Neuronal stem cell (in vitro differentiated cells): ENCODE measurements around the gene CCDC191.
A peak's percentile ranks its signal among the peaks of the same experiment; 100 is the strongest.

Experiments
- DNase-seq: peaks from one replicate; pipeline ENCODE4 v3.0.0-alpha.2; 2013; ENCODE audit warnings: low spot score
- H2AFZ ChIP-seq: one replicate; pipeline ENCODE4 v1.6.1; 2013; ENCODE audit warnings: mild to moderate bottlenecking, low read length, inconsistent platforms
- H2AK5ac ChIP-seq: 2 replicates; pipeline ENCODE4 v1.6.1; 2013; ENCODE audit warnings: low read depth, mild to moderate bottlenecking, inconsistent platforms, low read length, moderate library complexity, mixed read lengths
- H2BK120ac ChIP-seq: 2 replicates; pipeline ENCODE4 v1.6.1; 2013; ENCODE audit warnings: low read depth, mild to moderate bottlenecking, inconsistent platforms, low read length, moderate library complexity, mixed read lengths
- H2BK12ac ChIP-seq: one replicate; pipeline ENCODE4 v1.6.1; 2013; ENCODE audit warnings: low read length, inconsistent platforms
- H2BK15ac ChIP-seq: 2 replicates; pipeline ENCODE4 v1.6.1; 2013; ENCODE audit warnings: mild to moderate bottlenecking, low read length, inconsistent platforms, mixed read lengths
- H2BK5ac ChIP-seq: one replicate; pipeline ENCODE4 v1.6.1; 2013; ENCODE audit warnings: inconsistent platforms, mild to moderate bottlenecking, low read length, moderate library complexity
- H3K14ac ChIP-seq: one replicate; pipeline ENCODE4 v1.6.1; 2013; ENCODE audit warnings: low read length, inconsistent platforms
- H3K18ac ChIP-seq: 2 replicates; pipeline ENCODE4 v1.6.1; 2013; ENCODE audit warnings: low read length, inconsistent platforms
- H3K23ac ChIP-seq: 2 replicates; pipeline ENCODE4 v1.6.1; 2013; ENCODE audit warnings: low read depth, mild to moderate bottlenecking, mixed read lengths, low read length, inconsistent platforms; ENCODE audit not compliant: poor library complexity
- H3K27ac ChIP-seq: replicated peaks from 3 replicates; pipeline ENCODE4 v1.5.1; 2013; ENCODE audit warnings: low read length, inconsistent platforms
- H3K27me3 ChIP-seq, 3 experiments: 2 replicates each; pipeline ENCODE4 v1.6.1; 2013; ENCODE audit warnings: low read length in 3 of 3, mild to moderate bottlenecking in 2 of 3, inconsistent platforms in 1 of 3, low read depth in 1 of 3, mixed read lengths in 1 of 3, moderate library complexity in 1 of 3; ENCODE audit not compliant: control insufficient read depth in 3 of 3, insufficient read depth in 3 of 3
- H3K36me3 ChIP-seq, 2 donors: replicated peaks in 1 of 2; 2 replicates each; pipeline ENCODE4 v1.6.1; 2013; ENCODE audit warnings: low read length in 2 of 2; ENCODE audit not compliant: control insufficient read depth in 2 of 2, insufficient read depth in 2 of 2
- H3K4ac ChIP-seq: 2 replicates; pipeline ENCODE4 v1.6.1; 2013; ENCODE audit warnings: inconsistent platforms, mild to moderate bottlenecking, low read length, moderate library complexity
- H3K4me1 ChIP-seq, 2 donors: 1 replicate in 1 of 2; 2 replicates in 1 of 2; pipeline ENCODE4 v1.6.1; 2013; ENCODE audit warnings: low read length in 2 of 2, low read depth in 1 of 2; ENCODE audit not compliant: control insufficient read depth in 2 of 2, insufficient read depth in 1 of 2
- H3K4me2 ChIP-seq: one replicate; pipeline ENCODE4 v1.6.1; 2013; ENCODE audit warnings: mild to moderate bottlenecking, low read length, inconsistent platforms; ENCODE audit not compliant: insufficient read depth, poor library complexity, severe bottlenecking
- H3K4me3 ChIP-seq, 2 donors: 2 replicates each; pipeline ENCODE4 v1.5.1; 2013; ENCODE audit warnings: low read length in 2 of 2, mild to moderate bottlenecking in 2 of 2, inconsistent platforms in 1 of 2, moderate library complexity in 1 of 2
- H3K79me1 ChIP-seq: one replicate; pipeline ENCODE4 v1.6.1; 2013; ENCODE audit warnings: low read depth, mild to moderate bottlenecking, inconsistent platforms, low read length, moderate library complexity
- H3K9ac ChIP-seq: one replicate; pipeline ENCODE4 v1.6.1; 2013; ENCODE audit warnings: mild to moderate bottlenecking, low read depth, low read length, inconsistent platforms; ENCODE audit not compliant: poor library complexity
- H3K9me3 ChIP-seq, 2 donors: replicated peaks in 1 of 2; 2 replicates each; pipeline versions ENCODE3 to v1.6.1; 2013; ENCODE audit warnings: low read length in 2 of 2, mild to moderate bottlenecking in 2 of 2, inconsistent platforms in 1 of 2, low read depth in 1 of 2, mixed read lengths in 1 of 2, moderate library complexity in 1 of 2; ENCODE audit not compliant: control insufficient read depth in 2 of 2, insufficient read depth in 1 of 2
- H4K8ac ChIP-seq: one replicate; pipeline ENCODE4 v1.6.1; 2013; ENCODE audit warnings: low read depth, mild to moderate bottlenecking, inconsistent platforms, low read length, moderate library complexity
- H4K91ac ChIP-seq: one replicate; pipeline ENCODE4 v1.6.1; 2013; ENCODE audit warnings: low read length, low read depth, mild to moderate bottlenecking, inconsistent platforms; ENCODE audit not compliant: poor library complexity
- WGBS, 2 donors: extraction: QIAGEN DNeasy Blood & Tissue Kit; methylation state at CpG; one replicate each; pipeline ENCODE4 v1.1.7; 2013; ENCODE audit warnings: missing lambda C conversion rate in 2 of 2, mixed read lengths in 1 of 2; ENCODE audit not compliant: insufficient read length in 2 of 2, insufficient replicate concordance in 1 of 2; ENCODE audit errors: extremely low coverage in 2 of 2; 5-methylcytosine and 5-hydroxymethylcytosine counted together

Gene CCDC191

GRCh38 chr3:114103181-114103580 lies 46.9 kb upstream of the CCDC191 start:
- Histone ChIP-seq H3K4me2 (no peak overlapping the region), H3K27ac (no peak overlapping the region), H4K91ac (no peak overlapping the region), H3K4me3 (no peak overlapping the region), H2AK5ac (no peak overlapping the region), H3K9me3 (no peaks in the 10 kb centered on the region), H3K4me1 (peaks cover 2 to 8% of the 10 kb centered on the region in 2 donors), H3K27me3 (no peaks in the 10 kb centered on the region), H3K79me1 (no peaks in the 10 kb centered on the region), H3K23ac (no peak overlapping the region), H2BK12ac (no peak overlapping the region), H4K8ac (no peak overlapping the region), H3K36me3 (no peaks in the 10 kb centered on the region), H2BK15ac (peak overlapping the region; percentile 49), H3K4ac (no peak overlapping the region), H3K9ac (peak overlapping the region; percentile 4), H2BK5ac (peak overlapping the region; percentile 66), H2AFZ (no peak overlapping the region), H2BK120ac (peak overlapping the region; percentile 61), H3K14ac (no peak overlapping the region), H3K18ac (peak overlapping the region; percentile 83)
- no CpG with 5 or more reads among the region's 27 CpGs for WGBS, 2 donors
- no peak for DNase-seq

GRCh38 chr3:114101101-114101500 lies 44.8 kb upstream of the CCDC191 start:
- no peaks in the 10 kb centered on the region for H3K36me3 ChIP-seq
- H3K27me3 ChIP-seq: no peaks in the 10 kb centered on the region

GRCh38 chr3:114095796-114096195 lies 39.5 kb upstream of the CCDC191 start:
- no peak overlapping the region for H2BK12ac ChIP-seq
- H3K36me3 ChIP-seq: no peaks in the 10 kb centered on the region
- H2BK15ac ChIP-seq: no peak overlapping the region
- no peak overlapping the region for H2AK5ac ChIP-seq
- no peak overlapping the region for H3K23ac ChIP-seq
- no peaks in the 10 kb centered on the region for H3K9me3 ChIP-seq
- no peak for DNase-seq
- H3K4me1 ChIP-seq: peaks cover 8 to 12% of the 10 kb centered on the region in 2 donors
- H3K4me2 ChIP-seq: no peak overlapping the region
- H3K27ac ChIP-seq: no peak overlapping the region
- H2AFZ ChIP-seq: no peak overlapping the region
- no peak overlapping the region for H4K91ac ChIP-seq
- H3K18ac ChIP-seq: no peak overlapping the region
- no peak overlapping the region for H3K9ac ChIP-seq
- no peak overlapping the region for H2BK5ac ChIP-seq
- no peak overlapping the region for H3K4me3 ChIP-seq
- no peak overlapping the region for H2BK120ac ChIP-seq
- no peak overlapping the region for H3K14ac ChIP-seq
- no CpG with 5 or more reads among the region's 3 CpGs for WGBS, 2 donors
- no peak overlapping the region for H3K4ac ChIP-seq
- H4K8ac ChIP-seq: no peak overlapping the region
- no peaks in the 10 kb centered on the region for H3K79me1 ChIP-seq
- no peaks in the 10 kb centered on the region for H3K27me3 ChIP-seq

More at GRCh38 chr3:114101101-114101500, 44.8 kb upstream of the CCDC191 start:
- peaks cover 2 to 5% of the 10 kb centered on the region in 2 donors for H3K4me1 ChIP-seq
- no peak overlapping the region for H3K23ac ChIP-seq
- no peak overlapping the region for H3K4ac ChIP-seq
- no peak overlapping the region for H2AK5ac ChIP-seq
- H2BK120ac ChIP-seq: no peak overlapping the region
- no CpG with 5 or more reads among the region's 1 CpG for WGBS, 2 donors
- H3K79me1 ChIP-seq: no peaks in the 10 kb centered on the region
- H2BK5ac ChIP-seq: no peak overlapping the region
- no peak overlapping the region for H3K4me3 ChIP-seq
- H3K4me2 ChIP-seq: no peak overlapping the region
- H4K8ac ChIP-seq: no peak overlapping the region
- no peak overlapping the region for H2BK12ac ChIP-seq
- H3K9me3 ChIP-seq: no peaks in the 10 kb centered on the region
- no peak for DNase-seq
- no peak overlapping the region for H2BK15ac ChIP-seq
- H3K27ac ChIP-seq: no peak overlapping the region
- H3K9ac ChIP-seq: no peak overlapping the region
- H4K91ac ChIP-seq: no peak overlapping the region
- H3K18ac ChIP-seq: no peak overlapping the region
- H2AFZ ChIP-seq: peak overlapping the region; percentile 5
- no peak overlapping the region for H3K14ac ChIP-seq

- Histone ChIP-seq H3K27ac (no peak overlapping the region), H3K9ac (no peak overlapping the region), H3K9me3 (no peaks in the 10 kb centered on the region), H3K79me1 (no peaks in the 10 kb centered on the region), H2BK12ac (no peak overlapping the region), H4K8ac (no peak overlapping the region), H3K4me3 (no peak overlapping the region), H3K27me3 (no peaks in the 10 kb centered on the region), H3K23ac (no peak overlapping the region), H2BK5ac (no peak overlapping the region), H3K4ac (no peak overlapping the region), H2AK5ac (no peak overlapping the region), H4K91ac (no peak overlapping the region), H3K14ac (no peak overlapping the region), H3K36me3 (peaks cover under 1 to 4% of the 10 kb centered on the region in 2 donors), H2AFZ (no peak overlapping the region), H2BK15ac (no peak overlapping the region), H2BK120ac (no peak overlapping the region), H3K18ac (no peak overlapping the region), H3K4me2 (no peak overlapping the region), H3K4me1 (peaks cover 5 to 11% of the 10 kb centered on the region in 2 donors)
- no peak for DNase-seq
- WGBS, 2 donors: no CpG with 5 or more reads among the region's 2 CpGs
Observed at GRCh38 chr3:114093596-114093995, 37.3 kb upstream of the CCDC191 start.
